Measurements from ENCODE around the gene ZDHHC20. TPM values are rescaled to one million over a fixed set of nuclear protein-coding genes. Genes with fewer than 3 reads are reported as not detected.

The ZDHHC20 gene
- polyA plus RNA-seq (2011; rRNA removed) (40.9 and 57.0 TPM in 2 replicates), polyA plus RNA-seq (2017; fragmentation: RNase III; extraction: RNeasy Plus Mini Kit Qiagen cat#74134 plus additional on column Dnase treatment) (22.3 to 26.9 TPM (median 25.1 TPM) in 3 replicates), polyA minus RNA-seq (2011; rRNA and poly(A)+ RNA removed) (16.2 and 20.2 TPM in 2 replicates)
- 5.6 and 6.7 TPM in 2 replicates for polyA plus RNA-seq (2012; cell fraction: cytosol; rRNA removed)
- polyA plus RNA-seq (2012; cell fraction: nucleus; rRNA removed), result 3.1 and 5.6 TPM in 2 replicates

- H3K4me3 ChIP-seq, result peak within 1 kb of the TSS; percentile 75
- no peaks in the 10 kb centered on the region for H3K9me3 ChIP-seq
- CTCF ChIA-PET, result interaction anchor here (1.3 to 2.6 kb wide), 3 partner anchors 18 to 162 kb away, joined by 3 to 10 read pairs (median 7); no protein-coding TSS in a partner anchor
- FAIRE-seq, result no peak
- peak within 1 kb of the TSS; percentile 91 for H3K4me2 ChIP-seq
- peak; percentile 68 for TF ChIP-seq PHF8 (IDR thresholded peaks at IDR 0.05; ENCODE audit: borderline replicate concordance, low read depth)
- TF ChIP-seq POLR2A (IDR thresholded peaks at IDR 0.05; ENCODE audit: low read length), result peak; percentile 63
- TF ChIP-seq EHMT2 (IDR thresholded peaks at IDR 0.05; ENCODE audit: low read depth), result no peak
- TF ChIP-seq HMGXB4 (CRISPR knock-in tag; IDR thresholded peaks at IDR 0.05; ENCODE audit: borderline replicate concordance), result no peak
- H3K27ac ChIP-seq, result peak within 1 kb of the TSS; percentile 89 to 99
- WGBS (ENCODE audit: missing lambda C conversion rate), result under 1% methylated on average over 16 of the region's 107 CpGs
- peak; percentile 50 to 75 for DNase-seq (ENCODE audit: low read depth in 1 of 2, low spot score in 1 of 2)
- peak; percentile 89 to 91 for ATAC-seq
- peaks cover 13% of the 10 kb centered on the region; the same call in 2 of the 3 replicates for H3K4me1 ChIP-seq
- POLR2A ChIA-PET, result interaction anchor here (0.8 to 1.8 kb wide), 4 partner anchors 18 to 144 kb away, joined by 3 to 8 read pairs (median 3); partner anchors contain the start of gene MICU2
Measured at GRCh38 chr13:21458813-21459701, at the start of gene ZDHHC20. Gene ZDHHC20 (minus strand): TSS chr13:21459303. CDS start chr13:21459171, 132 bp downstream.

GRCh38 chr13:21504379-21504778 lies 45.3 kb upstream of the ZDHHC20 start:
- no peak overlapping the region for H3K27ac ChIP-seq
- 93% methylated on average over 3 of the region's 3 CpGs for WGBS (ENCODE audit: missing lambda C conversion rate)
- ATAC-seq (no peak), DNase-seq (ENCODE audit: low read depth in 1 of 2, low spot score in 1 of 2) (no peak), FAIRE-seq (no peak)
- no peak for TF ChIP-seq KDM5A (IDR thresholded peaks at IDR 0.05)
- TF ChIP-seq HOXB5 (CRISPR knock-in tag; IDR thresholded peaks at IDR 0.05), result no peak
- no peak for TF ChIP-seq KDM1A (IDR thresholded peaks at IDR 0.05; ENCODE audit: low read depth)
- TF ChIP-seq REST (IDR thresholded peaks at IDR 0.05), result no peak
- TF ChIP-seq PHF8 (IDR thresholded peaks at IDR 0.05; ENCODE audit: borderline replicate concordance, low read depth), result no peak
- no peak for TF ChIP-seq RNF2 (IDR thresholded peaks at IDR 0.05; ENCODE audit: borderline replicate concordance, low read depth)
- TF ChIP-seq ATOH8 (CRISPR knock-in tag; IDR thresholded peaks at IDR 0.05; ENCODE audit: low read depth), result no peak
- TF ChIP-seq HDAC2 (IDR thresholded peaks at IDR 0.05), result no peak
- no peak for TF ChIP-seq JUNB (IDR thresholded peaks at IDR 0.05)
- TF ChIP-seq MYC (IDR thresholded peaks at IDR 0.05; ENCODE audit: borderline replicate concordance, low read length), result no peak
- no peak for TF ChIP-seq ZC3H11A (IDR thresholded peaks at IDR 0.05)
- TF ChIP-seq EHF (CRISPR knock-in tag; IDR thresholded peaks at IDR 0.05), result no peak
- TF ChIP-seq BHLHE40 (IDR thresholded peaks at IDR 0.05; ENCODE audit: low read depth, low read length), result no peak
- TF ChIP-seq PBX3 (IDR thresholded peaks at IDR 0.05), result no peak
- no peak for TF ChIP-seq SREBF2 (IDR thresholded peaks at IDR 0.05)
- TF ChIP-seq CTCF (IDR thresholded peaks at IDR 0.05), result no peak
- H3K4me1 ChIP-seq, result no peaks in the 10 kb centered on the region
- ChIA-PET POLR2A (no interaction called here), CTCF (no interaction called here)
- no peak overlapping the region for H3K4me2 ChIP-seq
- H3K4me3 ChIP-seq, result no peak overlapping the region
- H3K9me3 ChIP-seq, result no peaks in the 10 kb centered on the region

All from A549 (cell line).